NCI-H2227 treated with DMSO at 0.1 percent for 48 hours (cell line): ENCODE data around the gene CAT.

Source experiments
- DNase-seq: peaks from one replicate; lab custom pipeline; 2025; lab: John Stamatoyannopoulos, UW

Gene CAT

DNA sequence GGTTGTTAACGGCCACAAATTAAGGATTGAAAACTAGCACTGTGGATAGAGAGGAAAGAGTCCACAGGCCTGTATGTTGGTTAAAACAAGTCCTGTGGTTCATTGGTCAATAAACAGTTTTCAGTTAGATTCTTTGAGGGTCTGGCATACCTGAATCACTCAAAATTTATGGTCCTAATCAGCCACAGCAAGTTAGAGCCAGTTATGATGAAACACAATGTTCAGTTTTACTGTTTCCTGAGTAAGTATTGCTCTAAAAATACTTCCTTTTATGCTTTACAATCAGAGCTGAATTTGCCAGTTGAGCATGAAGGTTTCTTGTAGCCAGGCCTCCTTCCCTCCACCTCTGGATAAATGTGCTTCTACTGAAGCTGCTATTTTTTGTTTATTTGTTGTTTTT is 12.9 kb upstream of the CAT start:
- DNase-seq = no peak

DNA sequence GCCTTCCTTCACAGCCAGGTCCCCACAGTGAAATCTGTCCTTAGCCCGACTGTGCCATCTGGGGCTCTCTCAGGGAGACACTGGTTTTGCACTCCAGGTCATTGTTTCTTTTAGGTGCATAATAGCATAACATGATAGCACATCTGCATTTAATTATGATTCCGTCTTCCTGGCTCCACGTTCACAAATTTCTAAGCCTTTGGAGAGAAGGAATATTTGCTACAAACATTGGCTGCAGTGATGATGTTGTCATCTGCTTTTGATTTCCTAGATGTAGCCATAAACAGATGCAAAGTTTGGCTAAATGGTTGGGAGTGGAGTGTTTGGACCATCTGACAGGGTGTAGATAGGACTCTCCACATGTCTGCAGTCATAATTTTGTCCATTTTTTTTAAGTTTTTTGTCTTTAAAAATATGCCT is 12.0 kb upstream of the CAT start:
- DNase-seq = no peak

DNA sequence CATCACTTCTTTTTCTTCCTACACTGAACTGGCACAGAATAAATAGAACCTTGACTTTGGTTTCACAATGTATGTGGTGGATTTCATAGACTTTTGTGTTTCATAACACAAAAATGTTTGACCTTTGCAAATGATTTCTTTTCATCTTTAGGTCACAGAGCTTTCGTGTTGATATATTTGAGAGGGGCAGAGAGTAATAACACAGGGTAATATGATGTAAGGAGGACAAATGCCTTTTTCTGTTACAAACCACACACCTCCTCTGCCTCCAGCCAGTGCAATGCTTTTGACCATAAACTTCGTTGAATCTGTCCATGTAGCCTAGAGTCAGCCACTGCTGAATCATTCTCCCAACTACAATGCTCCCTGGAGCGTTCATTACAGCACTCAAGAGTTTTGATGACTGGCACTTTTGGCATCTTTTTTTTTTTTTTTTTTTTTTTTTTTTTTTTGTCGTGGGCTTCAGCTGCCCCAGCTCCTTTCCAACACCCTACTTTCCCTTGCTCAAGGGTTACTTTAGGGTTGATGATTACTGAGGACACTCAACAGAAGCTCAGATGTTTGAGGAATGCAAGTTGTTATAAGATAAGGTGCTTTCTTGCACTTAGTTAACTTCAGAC is 11.4 kb upstream of the CAT start:
- DNase-seq = no peak

DNA sequence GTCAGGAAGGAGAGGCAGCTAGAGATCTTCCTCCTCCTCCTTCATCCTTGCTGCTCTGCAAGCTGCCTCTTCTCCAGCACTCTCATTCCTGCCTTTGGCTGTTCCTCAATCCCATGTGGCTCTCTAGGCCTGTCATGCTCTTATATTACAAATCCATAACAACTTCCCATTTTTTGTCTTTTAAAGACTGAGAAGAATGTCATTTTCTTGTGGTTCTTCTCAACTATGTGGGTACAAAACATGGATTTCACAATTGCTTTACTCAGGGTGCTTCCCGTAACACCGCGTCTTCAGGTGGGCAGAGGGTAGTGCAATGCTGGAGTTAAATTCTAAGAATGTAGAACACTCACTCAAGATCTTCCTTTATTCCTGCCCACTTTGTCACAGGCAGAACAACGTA is 6.8 kb upstream of the CAT start:
- no peak for DNase-seq

DNA sequence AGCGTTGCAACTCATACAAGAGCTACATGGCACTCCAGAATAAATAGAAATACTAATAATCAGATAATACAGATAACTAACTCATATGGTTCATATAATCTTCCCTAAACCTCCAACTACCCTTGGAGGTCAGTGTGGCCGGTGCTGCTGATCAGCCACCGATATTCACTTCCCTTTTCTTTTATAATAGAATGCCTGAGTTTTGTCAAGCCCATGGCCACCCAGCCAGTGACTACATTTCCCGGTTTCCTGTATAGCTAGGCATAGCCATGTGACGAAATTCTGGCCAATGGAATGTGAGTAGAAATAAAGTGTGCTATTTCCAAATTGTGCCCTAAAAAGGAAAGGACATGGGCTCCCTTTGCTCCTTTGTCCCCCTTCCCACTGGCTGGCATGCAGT is 5.9 kb upstream of the CAT start:
- no peak for DNase-seq

DNA sequence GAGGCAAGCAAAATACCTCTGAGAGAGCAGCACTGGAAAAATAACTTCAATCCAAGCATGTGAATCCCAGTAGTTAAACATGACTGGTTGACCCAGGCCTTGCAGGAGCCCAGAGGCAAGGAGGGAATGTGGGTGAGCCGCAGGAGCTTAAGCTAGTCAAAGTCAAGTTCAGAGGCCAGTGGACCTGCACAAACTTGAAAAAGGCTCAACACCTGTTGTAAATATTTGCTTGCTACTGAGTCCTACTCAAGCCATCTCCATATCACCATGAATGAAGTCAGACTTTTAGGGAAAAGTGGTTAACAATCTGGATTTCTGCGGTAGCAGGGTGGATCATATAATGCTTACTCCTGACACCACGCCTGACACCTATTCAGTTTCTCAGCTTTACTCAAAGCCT is 4.8 kb upstream of the CAT start:
- DNase-seq = no peak

DNA sequence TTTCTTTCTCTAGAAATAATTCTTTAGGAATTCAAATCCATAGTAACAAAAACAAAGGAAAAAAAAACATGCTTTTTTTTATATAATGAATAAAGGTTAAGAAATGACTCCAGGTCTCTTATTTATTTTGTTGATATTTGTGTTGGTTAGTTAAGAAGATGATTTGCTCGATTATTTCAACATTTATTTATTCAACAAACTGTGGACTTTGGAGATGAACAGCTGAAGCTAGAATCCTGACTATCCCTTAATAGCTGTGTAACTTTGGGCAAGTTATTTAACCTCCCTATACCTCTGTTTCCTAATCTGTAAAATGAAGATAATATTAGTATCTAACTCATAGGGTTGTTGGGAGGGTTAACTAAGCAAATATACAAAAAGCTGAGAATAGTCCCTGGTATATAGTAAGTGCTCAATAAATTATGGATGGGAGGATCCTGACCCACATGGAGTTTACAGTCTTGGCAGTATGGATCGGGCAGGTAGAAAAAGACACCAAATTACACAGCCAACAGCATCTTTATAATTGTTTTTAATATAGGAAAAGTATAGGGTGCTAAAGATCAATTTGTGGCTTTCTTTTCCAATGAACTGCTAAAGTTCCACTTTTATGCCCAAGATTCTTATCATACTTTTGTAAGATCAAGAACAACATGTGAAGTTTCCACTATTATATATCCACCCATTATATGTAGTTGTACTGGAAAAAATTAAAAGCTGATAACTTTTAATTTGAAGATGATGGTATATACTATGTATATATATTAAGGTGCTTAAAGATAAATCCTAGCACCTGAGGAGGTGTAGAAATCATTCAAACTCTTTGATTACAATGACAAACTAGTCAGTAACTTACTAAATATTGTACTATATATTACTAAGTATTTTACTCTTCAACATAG is 1.3 kb upstream of the CAT start:
- DNase-seq = no peak

DNA sequence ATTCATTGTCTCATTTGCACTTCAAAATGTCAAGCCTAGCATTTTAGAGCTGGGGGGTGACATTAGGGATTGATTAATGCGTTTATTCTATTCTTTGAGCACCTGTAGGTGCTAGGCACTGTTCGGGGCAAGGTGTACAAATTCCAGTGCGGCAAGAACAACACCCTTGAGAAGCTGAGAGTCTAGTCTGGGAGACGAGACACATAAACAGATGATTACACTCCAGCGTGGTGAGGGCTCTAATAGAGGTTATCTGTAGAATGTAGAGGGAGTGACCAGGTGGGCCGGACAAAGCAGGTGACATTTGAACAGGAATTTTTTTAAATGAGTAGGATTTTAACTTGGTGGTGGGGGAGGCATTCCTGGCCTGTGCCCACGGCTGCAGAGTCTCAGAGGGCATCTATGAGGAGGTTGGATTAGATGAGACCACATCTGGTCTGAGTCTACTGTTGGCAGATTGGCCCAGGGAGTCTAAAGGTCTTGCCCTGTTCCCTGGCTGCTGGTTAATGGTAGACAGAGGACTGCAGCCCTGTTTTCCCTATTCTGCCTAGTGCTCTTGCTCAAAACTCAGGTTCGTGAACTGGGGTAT is 970 bp downstream of the CAT start:
- DNase-seq = no peak

DNA sequence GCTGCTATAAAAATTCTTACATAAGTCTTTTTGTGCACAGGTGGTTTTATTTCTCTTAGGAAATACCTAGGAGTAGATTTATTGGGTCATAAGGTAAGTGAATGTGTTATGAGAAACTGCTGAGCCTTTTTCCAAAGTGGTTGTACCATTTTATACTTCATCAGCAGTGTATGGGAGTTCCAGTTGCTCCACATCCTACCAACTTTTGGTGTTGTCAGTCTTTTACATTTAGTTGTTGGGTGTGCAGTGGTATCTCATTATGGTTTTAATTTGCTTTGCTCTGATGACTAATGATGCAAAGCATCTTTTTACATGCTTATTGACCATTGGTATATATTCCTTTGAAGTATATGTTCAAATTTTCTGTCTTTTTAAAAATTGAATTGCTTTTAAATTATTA is 3.1 kb downstream of the CAT start:
- no peak for DNase-seq

DNA sequence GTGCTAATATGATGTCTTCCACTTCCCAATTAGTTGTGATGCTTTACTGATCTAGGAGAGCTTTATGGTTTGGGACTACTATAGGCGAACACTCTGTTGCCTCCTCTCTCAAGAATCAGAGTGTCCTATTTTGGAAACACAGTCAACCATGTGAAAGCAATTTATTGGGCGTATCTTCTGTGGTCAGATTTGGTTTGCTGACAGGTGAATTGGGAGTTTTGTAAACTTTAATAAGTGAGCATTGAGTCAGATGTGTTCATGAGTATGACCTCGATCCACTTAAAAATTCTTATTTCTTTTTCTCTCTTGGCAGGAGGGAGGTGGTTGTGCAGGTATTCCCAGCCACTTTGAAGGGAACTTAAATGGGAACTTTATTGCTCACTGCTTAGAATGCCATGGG is 4.4 kb downstream of the CAT start:
- no peak for DNase-seq

DNA sequence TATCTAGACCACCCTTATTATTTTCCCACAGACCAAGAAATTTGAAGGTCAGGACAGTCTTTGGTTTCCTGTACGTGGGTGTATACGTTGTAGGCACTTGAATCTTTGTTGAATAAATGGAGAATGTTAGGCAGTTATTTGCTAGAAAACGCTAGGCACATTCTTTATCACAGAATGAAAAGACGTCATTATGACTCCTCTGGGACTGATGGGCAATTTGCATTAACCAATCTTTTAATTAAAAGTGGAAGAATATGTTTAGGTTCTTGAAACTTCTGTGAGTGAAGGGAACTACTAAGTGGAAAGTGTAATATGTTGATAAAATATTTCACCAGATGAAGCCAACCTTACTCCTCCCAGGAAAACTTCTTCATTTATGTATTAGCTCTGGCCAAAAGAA is 5.7 kb downstream of the CAT start:
- no peak for DNase-seq

DNA sequence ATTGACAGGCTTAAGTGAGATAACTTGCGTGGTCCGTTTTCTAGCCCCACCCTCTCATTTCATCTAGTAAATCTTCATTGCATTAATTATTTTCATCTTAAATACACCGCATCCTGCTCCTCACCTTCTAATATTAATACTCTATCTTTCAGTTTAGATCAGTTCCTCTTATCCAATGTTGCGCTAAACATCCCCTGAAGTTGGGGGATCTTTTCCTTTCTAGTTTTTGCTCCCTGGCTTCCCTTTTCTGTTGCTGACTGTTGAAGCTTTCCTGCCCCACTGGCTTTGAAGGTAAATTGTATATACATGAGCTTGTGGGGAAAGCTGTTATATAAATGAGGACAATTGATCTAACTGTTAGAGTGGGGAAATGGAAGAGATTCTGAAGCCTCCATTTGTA is 7.2 kb downstream of the CAT start:
- no peak for DNase-seq

DNA sequence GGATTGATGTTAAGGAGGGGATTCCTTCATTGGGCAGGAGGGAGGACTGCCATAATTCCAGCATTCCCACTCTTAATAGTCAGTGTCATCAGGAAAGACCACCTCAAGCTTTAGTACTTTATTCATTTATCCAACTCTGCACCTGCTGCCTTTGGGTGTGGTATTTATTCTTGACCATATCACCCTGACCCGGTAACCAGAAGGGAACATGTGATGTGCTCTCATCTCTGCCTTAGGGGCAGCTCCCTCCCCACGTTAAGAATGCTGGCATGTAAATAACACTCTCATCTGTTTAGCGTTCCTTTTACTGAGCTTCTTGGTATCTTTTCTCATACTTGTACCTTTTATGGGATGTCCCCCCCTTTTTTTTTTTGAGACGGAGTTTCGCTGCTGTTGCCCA is 7.7 kb downstream of the CAT start:
- no peak for DNase-seq

DNA sequence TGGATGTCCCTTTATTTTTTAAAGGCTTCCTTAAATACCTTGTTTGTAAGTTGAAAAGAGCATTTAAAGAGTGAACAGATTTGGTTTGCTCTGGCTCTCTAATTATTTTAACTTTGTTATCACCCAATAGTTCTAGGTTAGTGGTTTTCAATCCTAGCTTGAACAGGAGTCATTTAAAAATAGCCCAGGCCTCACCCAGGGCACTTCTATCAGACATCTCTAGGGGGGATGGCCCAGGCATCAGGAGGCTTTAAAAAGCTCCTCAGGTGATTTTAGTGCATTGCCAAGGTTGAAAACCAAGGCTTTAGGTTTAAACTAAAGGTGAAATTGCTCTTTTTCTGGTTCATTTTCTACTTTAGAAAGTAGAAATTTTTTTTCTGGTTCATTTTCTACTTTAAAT is 8.3 kb downstream of the CAT start:
- DNase-seq = no peak

DNA sequence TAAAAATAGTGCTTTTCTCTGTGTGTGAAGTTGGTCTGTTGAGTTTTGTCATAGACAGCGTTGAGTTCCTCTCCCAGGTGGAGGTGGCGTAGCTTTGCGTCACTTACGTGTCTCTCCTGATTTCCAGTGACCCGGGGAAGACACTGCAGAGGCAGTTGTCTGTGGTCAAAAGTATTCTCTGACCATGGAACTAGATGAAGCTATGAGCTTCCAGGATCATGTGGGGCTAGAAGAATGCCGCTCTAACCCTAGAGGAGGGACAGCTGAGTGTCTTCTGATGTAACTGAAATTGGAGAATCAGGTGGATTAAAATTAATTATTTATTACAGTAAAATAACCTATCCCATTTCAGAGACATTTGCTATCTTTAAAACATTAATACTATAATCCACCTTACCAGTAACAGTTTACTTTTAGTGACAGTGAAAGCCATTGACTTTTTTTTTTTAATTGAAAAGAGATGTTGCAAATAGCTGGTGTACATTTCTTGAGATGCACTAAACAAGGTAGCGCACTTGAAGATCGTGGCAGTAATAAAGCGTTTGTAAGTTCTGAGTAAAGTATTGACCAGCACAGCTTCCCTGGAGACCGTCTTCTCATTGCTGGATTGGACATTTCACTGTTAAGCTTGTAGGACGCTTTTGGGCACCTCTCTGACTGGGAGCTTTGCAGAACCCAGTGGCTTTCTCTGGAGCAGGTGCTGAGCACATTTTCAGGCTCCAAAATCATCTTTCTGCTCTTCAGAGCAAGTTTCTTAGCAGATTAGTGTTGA is 9.7 kb downstream of the CAT start:
- no peak for DNase-seq

DNA sequence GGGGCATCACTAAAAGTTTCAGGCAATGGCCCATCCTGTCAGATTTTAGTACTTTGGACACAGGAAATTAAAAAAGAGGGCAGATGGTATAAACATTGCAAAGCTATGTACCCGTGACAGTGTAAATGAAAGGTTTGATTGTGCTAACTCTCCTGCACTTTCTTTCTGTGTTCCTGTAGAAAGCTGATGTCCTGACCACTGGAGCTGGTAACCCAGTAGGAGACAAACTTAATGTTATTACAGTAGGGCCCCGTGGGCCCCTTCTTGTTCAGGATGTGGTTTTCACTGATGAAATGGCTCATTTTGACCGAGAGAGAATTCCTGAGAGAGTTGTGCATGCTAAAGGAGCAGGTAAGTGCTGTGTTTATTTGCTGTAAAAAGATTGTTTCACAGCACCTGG is 10.3 kb downstream of the CAT start:
- DNase-seq = no peak

DNA sequence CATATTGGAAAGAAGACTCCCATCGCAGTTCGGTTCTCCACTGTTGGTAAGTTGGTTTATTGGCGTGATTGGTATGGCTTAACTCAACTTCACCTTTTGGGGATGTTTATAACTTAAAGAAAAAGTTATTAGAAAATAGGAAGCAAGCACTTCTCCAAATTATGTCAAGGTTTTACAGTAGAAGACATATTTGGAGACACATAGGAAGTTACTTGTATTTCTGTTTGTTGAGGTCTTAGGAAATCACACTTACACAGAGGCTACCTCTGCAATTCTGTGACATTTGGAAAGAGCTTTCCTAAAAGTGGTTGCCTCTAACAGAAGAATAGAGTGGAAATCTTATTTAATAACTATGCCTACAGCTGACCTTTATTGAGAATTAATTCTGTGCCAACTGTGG is 12.3 kb downstream of the CAT start:
- no peak for DNase-seq

DNA sequence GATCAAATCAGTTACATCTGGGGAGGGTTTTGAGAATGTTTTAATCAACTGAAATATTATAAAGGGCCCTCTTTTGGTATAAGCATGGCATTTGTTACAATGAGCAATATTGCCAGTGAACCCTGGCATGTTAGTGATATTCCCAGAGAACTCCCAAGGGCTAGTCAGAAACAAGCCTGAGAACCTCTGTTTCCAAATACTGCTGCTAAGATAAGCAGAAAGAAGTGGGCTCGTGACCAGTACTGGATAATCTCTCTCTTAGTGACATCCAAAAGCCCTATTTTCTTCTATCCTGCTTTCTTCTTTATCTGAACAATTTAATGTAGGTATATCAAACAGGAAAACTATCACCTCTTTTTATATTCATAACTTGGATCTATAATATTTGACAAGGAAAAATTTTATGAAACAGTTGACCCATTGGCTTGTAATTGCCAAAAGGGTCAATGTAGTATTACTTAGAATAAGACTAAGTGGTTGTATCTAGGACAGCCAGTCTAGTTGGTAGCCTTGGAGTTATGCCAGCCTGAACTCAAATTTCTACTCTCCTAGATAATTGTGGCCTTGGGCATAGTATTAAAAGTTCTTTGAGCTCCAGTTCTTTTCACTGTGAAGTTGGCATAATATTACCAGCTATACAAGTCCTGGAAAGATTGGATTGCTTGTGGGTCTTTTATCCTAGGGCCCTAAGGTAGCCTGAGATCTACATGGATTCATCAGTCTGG is 15.7 kb downstream of the CAT start:
- DNase-seq = no peak

DNA sequence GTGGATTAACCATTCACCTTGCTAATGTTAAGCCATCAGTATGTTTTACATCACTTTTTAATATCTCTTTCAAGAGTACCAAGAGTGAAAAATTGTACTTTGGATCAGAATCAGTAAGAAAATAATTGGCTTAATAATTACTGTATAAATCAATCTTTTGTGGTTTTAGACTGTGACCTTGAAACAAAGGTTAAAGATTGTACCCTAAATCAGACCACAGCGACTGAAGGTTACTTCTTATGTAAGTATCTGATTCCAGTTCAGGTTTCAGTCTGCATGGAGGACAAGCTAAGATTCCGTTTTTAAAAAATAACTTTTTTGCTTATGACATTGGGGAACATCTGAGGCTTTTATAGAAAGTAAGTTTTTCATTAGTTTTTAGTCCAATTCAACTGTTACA is 18.9 kb downstream of the CAT start:
- no peak for DNase-seq

DNA sequence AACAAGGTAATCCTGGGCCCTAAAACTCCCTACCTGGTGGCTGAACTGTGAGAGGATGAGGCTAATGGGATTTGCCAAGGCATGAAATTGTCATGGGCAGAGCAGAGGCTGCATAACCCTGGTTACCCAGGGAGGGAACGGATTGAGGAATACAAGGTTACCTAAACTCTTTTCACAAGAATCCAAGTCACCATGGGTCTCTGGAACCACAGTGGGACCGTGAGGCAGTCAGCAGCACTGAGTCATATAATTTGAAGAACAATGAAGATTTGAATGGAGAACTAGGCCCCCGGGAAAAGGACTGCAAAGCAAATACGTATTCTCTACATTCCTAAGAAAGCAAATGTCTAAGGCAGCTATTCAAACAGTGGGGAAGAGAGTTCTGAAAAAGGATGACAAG is 19.8 kb downstream of the CAT start:
- DNase-seq = no peak

DNA sequence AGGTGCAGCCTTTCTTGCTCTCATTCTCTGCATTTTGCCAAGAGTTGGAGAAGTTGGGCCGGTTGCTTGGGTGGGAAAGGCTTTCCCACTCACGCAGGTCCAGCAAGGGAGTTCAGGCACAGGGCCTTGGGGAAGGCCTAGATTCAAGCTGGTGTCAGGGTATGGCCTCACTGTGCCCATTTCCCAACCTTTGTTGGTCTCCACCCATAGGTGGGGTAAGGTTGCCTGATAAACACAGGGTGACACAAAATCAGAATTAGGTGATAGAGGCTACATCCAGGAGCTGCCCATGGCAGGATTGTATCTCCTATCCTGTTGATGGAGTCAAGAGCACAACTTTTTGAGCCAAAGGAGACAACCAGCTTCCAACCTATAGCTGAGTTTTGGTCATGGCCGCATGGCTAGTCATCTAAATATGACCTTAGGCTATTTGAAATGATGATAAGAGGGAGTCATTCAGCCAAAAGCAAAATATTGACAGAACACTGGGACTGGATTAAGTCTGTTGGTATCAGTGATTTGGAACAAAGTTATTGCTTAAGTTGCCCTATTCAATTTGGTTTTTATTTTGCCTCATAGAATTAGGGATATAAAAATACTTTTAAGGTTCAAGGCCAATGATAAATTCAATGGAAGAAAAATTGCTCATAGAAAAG is 20.9 kb downstream of the CAT start:
- no peak for DNase-seq

DNA sequence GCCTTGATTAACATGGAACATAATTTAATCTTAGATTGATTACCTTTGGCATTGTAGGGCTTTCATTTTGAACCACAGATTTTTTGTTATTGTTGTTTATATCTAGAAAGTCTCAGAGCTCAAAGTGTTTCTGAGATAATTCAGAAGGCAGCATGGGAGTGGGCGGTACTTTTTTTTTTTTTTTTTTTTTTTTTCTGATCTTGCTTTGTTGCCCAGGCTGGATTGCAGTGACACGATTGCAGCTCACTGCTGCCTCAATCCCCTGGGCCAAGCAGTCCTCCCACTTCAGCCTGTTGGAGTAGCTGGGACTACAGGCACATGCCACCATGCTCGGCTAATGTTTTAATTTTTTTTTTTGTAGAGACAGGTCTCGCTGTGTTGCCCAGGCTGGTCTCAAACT is 21.5 kb downstream of the CAT start:
- DNase-seq = no peak
